ENCODE results near the gene APBB1IP. TPM values are rescaled to one million over a fixed set of nuclear protein-coding genes. Genes with fewer than 3 reads are reported as not detected.

Gene APBB1IP
- polyA plus RNA-seq, 2 of the 4 experiments (the other 2 are of a cell fraction) = 0.96 to 9.2 TPM

GRCh38 chr10:26430641-26431163 is 7.4 kb upstream of the APBB1IP start (continued):
- TF ChIP-seq PBX3 (IDR thresholded peaks at IDR 0.05) = no peak
- TF ChIP-seq CHD2 (IDR thresholded peaks at IDR 0.05; ENCODE audit: low read length, partially characterized antibody) = no peak

- POLR2A ChIA-PET = no interaction called here
- no peak for FAIRE-seq
- 71% methylated on average over 1 of the region's 1 CpG for WGBS (ENCODE audit: missing lambda C conversion rate)
Measured at GRCh38 chr10:26432938-26433337, 5.2 kb upstream of the APBB1IP start.

GRCh38 chr10:26435852-26436251 is 2.3 kb upstream of the APBB1IP start:
- ATAC-seq = no peak
- TF ChIP-seq NR3C1 (IDR thresholded peaks at IDR 0.05) = no peak
- TF ChIP-seq CEBPB (IDR thresholded peaks at IDR 0.05) = no peak
- TF ChIP-seq GATA3 (IDR thresholded peaks at IDR 0.05; ENCODE audit: borderline replicate concordance) = no peak
- no peak for TF ChIP-seq RFX5 (IDR thresholded peaks at IDR 0.05)
- no peak for TF ChIP-seq REST (IDR thresholded peaks at IDR 0.05)
- TF ChIP-seq HEYL (CRISPR knock-in tag; IDR thresholded peaks at IDR 0.05) = no peak
- TF ChIP-seq CHD4 (IDR thresholded peaks at IDR 0.05; ENCODE audit: borderline replicate concordance) = no peak
- TF ChIP-seq HOXB5 (CRISPR knock-in tag; IDR thresholded peaks at IDR 0.05) = no peak
- no peak for TF ChIP-seq RAD21 (conservative IDR thresholded peaks at IDR 0.05 in 1 of 2, IDR thresholded peaks at IDR 0.05 in 1 of 2)
- TF ChIP-seq ZNF302 (CRISPR knock-in tag; IDR thresholded peaks at IDR 0.05) = no peak
- TF ChIP-seq HDAC2 (IDR thresholded peaks at IDR 0.05) = no peak
- TF ChIP-seq EHF (CRISPR knock-in tag; IDR thresholded peaks at IDR 0.05) = no peak
- TF ChIP-seq JUNB (IDR thresholded peaks at IDR 0.05) = no peak
- TF ChIP-seq FOSL2 (IDR thresholded peaks at IDR 0.05) = no peak
- no peak for TF ChIP-seq FOSL2 (CRISPR knock-in tag; IDR thresholded peaks at IDR 0.05)
- no peak for TF ChIP-seq USF2 (IDR thresholded peaks at IDR 0.05)
- TF ChIP-seq JUN (IDR thresholded peaks at IDR 0.05) = no peak
- TF ChIP-seq RARB (CRISPR knock-in tag; IDR thresholded peaks at IDR 0.05) = no peak
- TF ChIP-seq ESRRA (IDR thresholded peaks at IDR 0.05; ENCODE audit: borderline replicate concordance, low read length) = no peak
- TF ChIP-seq HES2 (IDR thresholded peaks at IDR 0.05) = no peak
- no peak for TF ChIP-seq SREBF2 (IDR thresholded peaks at IDR 0.05)
- Histone ChIP-seq H3K27ac (no peak overlapping the region), H3K4me1 (peaks cover 5% of the 10 kb centered on the region; the same call in 1 of the 3 replicates), H3K9me3 (no peaks in the 10 kb centered on the region), H3K4me2 (no peak overlapping the region), H3K4me3 (no peak overlapping the region)
- DNase-seq (ENCODE audit: low read depth in 1 of 2, low spot score in 1 of 2) = no peak
- POLR2A ChIA-PET = no interaction called here
- WGBS (ENCODE audit: missing lambda C conversion rate) = 87% methylated on average over 1 of the region's 1 CpG
- no peak for FAIRE-seq
- CTCF ChIA-PET = interaction anchor here (0.6 kb wide), 1 partner anchor 36 kb away, joined by 3 read pairs; no protein-coding TSS in a partner anchor

More at GRCh38 chr10:26432938-26433337, 5.2 kb upstream of the APBB1IP start:
- no peak for TF ChIP-seq NFE2L2 (conservative IDR thresholded peaks at IDR 0.05; ENCODE audit: low read length)
- no peak for TF ChIP-seq KDM5A (IDR thresholded peaks at IDR 0.05)
- TF ChIP-seq JUN (IDR thresholded peaks at IDR 0.05) = no peak
- TF ChIP-seq ZFP36 (IDR thresholded peaks at IDR 0.05; ENCODE audit: borderline replicate concordance, partially characterized antibody) = no peak
- no peak for TF ChIP-seq RARB (CRISPR knock-in tag; IDR thresholded peaks at IDR 0.05)
- H3K27ac ChIP-seq = no peak overlapping the region
- H3K4me3 ChIP-seq = no peak overlapping the region
- no peaks in the 10 kb centered on the region for H3K9me3 ChIP-seq
- H3K4me2 ChIP-seq = no peak overlapping the region
- no peak for ATAC-seq
- peaks cover 5% of the 10 kb centered on the region; the same call in 1 of the 3 replicates for H3K4me1 ChIP-seq
- CTCF ChIA-PET = no interaction called here
- DNase-seq (ENCODE audit: low read depth in 1 of 2, low spot score in 1 of 2) = no peak

Measured in A549 (cell line).